GM21529 (cell line): ENCODE data around the gene HIBCH.
A peak's percentile ranks its signal among the peaks of the same experiment; 100 is the strongest.
"Not testable (repeated sequence)": the region's sequence is repeated elsewhere in the genome, so short reads cannot be mapped to it uniquely, and the experiment has no call there.

ENCODE experiments used
- ATAC-seq: cut with Tn5 transposase; IDR thresholded peaks from one replicate; pipeline ENCODE4 v1.9.1; 2021; ENCODE audit not compliant: unreplicated experiment

HIBCH gene

DNA sequence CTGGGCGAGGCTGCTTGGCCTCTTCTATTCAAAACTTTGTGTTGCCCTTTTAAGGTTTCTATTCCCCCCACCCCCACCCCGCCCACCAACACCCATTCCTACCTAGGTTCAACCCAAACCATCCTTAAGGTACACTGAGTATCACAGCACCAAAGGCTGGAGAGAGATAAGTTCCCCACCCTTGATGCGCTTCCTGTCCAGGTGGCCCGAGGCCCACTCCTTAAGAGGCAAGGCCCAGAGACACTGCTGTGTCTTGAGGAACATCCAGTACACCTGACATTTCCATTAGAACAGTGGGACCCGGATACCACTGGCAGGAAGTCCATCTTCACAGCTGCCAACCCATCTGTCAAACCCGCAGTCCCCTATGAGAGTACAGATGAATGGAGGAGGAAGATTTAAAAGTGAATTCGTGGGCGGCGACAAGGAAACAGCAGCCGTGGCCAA lies 23.5 kb upstream of the HIBCH start:
- no peak for ATAC-seq

DNA sequence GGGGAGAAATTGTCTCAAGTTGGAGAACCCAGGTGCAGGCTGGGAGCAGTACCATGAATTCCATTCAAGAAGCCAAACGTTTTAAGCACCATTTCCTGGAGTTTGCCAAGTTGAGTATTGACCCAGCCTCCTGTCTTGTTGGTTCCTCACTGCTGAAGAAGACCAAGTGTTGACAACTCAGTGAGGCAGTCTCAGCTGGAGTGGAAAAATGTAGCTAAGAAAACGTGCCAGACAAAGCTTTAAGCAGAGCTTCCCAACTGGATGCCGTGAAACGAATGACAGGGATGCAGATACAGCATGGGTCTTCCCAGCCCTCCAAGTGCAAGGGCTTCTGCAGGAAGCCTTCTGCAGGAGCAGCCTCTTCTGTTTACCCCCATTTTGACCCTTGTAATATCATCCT lies 23.0 kb upstream of the HIBCH start:
- no peak for ATAC-seq

DNA sequence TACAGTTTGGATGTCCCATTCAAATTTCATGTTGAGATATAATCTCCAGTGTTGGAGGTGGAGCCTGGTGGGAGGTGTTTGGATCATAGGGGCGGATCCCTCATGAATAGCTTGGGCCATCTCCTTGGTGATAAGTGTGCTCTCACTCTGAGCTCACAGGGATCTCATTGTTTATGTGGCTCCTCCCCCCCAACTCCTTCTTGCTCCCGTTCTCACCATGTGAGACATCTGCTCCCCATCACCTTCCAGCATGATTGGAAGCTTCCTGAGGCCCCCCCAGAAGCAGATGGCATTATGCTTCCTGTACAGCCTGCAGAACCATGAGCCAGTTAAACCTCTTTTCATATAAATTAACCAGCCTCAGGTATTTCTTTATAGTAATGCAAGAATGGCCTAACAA lies 20.7 kb upstream of the HIBCH start:
- no peak for ATAC-seq

DNA sequence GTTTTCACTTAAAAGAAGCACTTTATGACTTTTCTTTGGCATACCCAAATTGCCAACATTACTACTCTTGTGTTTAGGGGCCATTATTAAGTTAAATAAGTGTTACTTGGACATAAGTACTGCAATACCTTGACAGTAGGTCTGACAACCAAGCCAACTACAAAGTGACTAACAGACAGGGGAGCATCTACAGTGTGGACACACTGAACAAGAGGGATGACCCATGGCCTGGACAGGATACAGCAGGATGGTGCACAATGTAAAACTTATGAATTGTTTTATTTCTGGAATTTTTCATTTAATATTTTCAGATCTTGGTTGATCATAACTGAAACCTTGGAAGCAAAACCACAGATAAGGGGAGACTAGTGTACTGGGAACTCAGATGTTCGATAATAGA lies 19.8 kb upstream of the HIBCH start:
- ATAC-seq = no peak

DNA sequence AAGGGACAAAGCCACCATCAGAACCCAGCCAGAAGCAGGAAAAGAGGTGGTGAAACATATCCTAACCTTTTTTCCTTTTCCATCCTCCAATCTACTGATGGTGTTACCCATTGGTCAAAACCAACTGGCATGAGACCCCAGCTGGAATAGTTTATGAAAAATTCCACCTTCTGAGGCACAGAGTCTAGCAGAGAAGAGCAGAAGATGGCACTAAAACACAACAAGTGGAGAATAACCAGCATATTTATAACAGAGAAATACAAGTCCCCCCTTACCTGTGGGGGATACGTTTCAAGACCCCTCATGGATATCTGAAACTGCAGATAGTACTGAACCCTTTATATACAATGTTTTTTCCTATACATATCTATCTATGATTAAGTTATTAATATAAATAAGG lies 18.8 kb upstream of the HIBCH start:
- no peak for ATAC-seq

DNA sequence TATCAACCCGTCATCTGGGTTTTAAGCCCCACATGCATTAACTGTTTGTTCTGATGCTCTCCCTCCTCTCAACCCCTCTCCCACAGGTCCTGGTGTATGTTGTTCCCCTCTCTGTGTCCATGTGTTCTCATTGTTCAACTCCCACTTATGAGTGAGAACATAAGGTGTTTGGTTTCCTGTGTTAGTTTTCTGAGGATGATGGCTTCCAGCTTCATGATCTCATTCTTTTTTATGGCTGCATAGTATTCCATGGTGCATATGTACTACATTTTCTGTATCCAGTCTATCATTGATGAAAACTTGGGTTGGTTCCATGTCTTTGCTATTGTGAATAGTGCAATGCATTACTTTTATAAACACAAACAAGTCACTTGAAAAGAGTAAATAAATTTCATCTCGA lies 16.8 kb upstream of the HIBCH start:
- no peak for ATAC-seq

DNA sequence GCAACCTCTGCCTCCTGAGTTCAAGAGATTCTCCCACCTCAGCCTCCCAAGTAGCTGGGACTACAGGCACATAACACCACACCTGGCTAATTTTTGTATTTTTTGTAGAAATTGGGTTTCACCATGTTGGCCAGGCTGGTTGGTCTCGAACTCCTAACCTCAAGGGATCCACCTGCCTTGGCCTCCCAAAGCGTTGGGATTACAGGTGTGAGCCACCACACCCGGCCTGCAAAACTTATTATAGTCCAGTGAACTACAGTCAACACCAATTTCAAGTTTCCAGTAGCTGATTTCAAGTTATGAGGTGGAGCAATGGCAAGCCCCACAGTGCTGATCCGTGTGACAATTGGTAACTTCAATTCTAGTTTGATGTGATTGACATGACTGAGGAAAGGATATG lies 16.0 kb upstream of the HIBCH start:
- not testable (repeated sequence) for ATAC-seq

DNA sequence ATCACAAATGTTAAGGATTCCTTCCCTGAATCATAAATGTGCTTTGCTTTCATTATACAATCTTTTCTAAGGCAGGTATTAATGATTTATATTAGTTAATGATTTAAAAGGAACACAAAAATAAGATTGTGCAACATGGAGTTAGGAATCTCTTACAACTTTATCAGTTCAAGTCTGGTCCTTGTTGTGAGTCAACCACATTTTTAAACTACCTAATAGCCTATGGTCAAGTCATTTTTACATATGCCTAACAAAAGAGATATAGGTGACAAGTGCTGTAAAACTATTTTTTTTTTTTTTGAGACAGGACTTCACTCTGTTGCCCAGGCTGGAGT lies 15.6 kb upstream of the HIBCH start:
- no peak for ATAC-seq

DNA sequence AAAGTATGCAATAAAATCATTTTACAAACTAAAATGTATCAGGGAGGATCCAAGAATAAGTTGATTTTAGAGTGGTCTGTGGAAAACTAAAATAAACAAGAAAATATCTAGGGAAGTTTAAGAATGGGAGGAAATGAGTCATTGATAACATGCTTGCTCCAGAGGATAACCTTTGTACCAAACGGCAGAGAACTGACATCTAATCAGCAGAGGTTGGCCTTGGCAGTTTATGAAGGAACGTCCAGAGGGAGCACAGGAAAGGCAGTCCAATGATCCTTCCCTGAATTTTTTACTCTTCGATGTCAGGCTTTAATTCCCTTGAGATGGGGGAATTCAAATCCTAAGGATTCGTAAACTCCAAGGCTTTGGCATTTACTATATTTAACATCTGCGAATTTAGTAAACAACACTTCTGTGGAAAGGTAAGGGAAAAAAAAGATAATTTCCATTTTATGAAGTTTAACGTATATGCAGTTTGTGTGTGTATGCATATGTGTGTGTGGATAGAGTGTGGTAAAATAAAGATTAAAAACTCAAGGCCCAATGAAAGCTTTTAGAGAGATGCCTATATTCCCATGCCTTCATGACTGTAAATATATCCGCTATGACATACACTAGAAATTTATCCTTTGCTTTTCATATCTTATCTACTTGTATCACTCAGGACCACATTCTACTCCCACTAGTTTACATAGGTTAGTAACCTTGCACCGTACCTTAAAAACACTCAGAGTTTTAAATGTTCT lies 15.0 kb upstream of the HIBCH start:
- no peak for ATAC-seq

DNA sequence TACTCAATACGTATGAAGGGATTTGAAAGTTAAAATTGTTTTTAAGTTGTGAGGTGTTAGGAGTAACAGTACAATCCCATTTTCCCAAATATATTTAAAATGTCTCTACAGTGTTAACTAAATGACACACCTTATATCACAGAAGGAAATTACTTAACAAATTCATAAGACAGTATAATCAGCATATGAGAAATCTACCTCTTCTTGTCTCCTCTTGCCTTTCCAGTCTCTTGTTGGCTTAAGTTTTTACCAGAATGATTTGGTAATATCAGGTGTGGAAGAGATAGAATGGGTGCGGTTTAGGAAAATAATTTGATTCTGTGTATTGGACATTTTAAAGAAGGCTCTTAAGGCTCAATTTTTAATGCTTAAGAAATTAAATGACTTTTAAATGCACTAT lies 14.3 kb upstream of the HIBCH start:
- no peak for ATAC-seq

DNA sequence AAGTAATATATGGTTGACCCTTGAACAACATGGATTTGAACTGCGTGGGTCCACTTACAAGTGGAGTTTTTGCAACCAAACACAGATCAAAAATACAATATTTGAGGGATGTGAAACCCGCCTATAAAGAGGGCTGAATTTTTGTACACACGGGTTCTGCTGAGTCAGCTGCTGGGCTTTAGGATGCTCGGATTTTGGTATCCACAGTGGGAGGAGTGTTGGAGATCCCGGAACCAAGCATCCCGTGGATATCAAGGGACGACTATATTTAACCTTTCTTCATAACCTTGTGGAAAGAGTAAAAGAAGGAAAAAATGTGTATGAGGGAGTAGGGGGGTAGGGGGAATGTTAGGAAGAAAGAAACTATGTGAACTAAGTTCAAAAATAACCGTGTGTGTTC lies 13.8 kb upstream of the HIBCH start:
- ATAC-seq = no peak

DNA sequence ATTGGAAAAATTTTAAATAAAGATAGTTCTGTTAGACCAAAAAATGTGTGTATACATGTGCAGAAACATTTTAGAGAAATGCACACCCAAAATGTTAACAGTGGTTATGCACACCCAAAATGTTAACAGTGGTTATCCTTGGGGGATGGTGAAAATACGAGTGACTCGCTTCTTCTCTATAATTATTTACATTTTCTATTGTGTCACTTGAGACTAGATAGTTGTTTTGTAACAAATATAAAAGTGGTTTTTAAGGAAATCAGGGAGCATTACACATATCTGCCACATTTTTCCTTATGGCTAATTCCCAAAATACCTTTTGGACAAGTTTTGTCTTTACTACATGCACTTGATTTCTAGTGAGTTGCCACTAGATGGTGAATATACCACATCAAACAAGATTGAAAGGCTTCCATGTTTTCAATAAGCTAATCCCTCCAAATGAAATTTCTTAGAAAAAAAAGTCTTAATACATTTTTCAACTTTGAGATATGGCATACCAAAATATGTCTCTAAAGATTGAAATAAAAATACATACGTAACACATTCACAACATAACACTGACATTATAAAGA lies 9.0 kb upstream of the HIBCH start:
- no peak for ATAC-seq

DNA sequence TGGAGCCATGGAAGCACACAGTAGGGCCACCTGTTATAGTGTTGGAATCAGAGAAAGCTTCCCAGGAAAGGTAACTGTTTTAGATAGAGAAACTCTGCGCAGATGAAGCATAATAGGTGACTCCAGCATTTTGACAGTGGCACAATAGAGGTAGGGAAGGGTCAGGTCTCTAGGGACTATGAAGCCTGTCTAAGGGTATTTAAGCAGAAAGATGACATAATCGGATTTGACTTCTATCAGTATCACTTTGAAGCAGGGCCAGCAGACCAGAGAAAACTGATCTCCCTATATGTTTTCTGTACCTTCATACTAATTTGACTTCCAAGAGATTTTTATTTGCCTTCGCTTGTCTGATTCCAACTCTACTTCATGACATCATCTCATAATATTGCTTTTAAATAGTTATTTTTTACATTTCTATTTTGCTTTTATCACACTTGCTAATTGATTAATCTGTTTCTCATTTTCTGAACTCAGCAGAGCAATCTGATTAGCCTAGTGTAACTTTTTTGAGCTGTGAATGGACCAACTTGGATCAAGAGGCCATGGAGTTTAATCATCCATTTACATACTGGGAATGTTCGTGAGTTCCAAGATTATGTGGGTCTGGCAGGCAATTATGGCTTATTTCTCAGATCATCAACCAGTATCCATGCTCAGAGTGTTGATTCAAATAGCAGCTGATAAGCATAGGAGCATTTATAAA lies 8.4 kb upstream of the HIBCH start:
- no peak for ATAC-seq

DNA sequence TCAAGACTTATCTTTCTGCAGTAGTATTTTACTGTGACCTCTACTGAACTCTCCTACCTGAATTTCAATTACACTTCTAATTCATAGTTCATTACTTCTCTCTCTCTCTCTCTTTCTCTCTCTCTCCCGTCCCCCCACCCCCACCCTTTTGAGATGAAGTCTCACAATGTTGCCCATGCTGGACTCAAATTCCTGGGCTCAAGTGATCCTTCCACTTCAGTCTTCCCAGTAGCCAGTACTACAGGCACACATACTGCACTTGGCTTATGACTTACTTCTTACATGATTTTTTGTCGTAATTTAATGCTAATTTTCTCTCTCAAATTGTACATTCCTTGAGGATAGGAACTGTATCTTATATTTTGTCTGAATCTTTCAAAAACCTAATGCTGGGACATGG lies 6.0 kb upstream of the HIBCH start:
- no peak for ATAC-seq

DNA sequence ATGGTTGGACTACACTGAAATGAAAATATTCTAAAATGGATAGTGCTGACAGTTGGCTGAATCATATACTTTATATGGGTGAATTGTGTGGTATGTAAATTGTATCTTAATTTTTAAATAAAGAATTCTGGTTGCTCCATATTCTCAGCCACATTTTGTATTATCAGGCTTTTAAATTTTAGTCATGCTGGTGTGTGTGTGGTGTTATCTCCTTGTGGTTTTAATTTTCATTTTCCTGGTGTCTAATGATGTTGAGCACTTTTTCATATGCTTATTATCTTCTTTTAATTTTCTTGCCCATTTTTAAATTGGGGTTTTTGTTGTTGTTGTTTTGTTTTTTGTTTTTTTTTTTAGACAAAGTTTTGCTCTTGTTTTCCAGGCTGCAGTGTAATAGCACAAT lies 3.8 kb upstream of the HIBCH start:
- ATAC-seq = no peak

DNA sequence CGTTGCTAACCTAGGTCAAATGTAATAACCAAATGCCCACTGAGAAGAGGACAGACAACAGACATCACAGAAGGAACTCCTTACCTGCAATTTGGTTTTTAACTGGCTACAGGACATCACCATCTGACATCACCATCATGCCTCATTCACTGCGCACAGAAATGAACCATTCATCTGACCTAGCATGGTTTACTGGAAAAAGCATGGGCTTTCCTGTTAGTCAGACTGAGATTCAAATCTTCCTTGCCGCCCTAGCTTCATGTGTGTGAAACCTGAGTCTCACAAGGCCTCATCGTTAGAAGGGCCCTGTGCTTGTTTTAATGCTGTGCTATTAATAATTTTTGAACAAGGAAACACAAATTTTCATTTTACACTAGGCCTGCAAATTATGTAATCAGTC lies 1.1 kb upstream of the HIBCH start:
- ATAC-seq = no peak

DNA sequence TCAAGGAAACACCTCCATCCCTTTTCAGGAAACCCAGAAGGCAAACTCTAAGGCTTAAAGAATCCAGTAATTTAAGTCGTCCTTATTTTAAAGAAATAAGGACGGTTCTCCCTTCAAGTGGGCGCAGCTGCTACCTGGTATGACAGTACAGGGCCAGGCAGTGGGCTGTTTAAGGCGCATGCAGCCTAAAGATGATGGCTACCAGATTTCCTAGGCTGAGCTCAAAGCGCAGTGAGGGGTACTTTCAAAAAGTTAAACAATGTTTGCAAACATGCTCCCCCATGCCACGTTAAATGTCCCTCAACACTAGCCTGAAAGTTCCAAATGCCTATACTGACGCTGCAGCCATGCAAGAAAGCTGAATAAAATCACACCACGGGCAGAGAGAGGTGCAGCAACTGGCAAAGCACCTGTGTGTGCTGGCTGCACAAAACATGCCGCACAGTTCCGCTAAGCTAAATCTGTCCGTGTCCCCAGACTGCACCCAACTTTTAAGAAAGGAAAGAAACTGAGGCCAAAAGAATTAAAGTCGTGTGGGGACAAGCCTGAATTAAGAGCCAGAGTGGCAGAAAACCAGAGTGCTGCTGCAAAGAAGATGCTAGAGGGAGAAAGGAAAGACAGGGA lies 583 bp downstream of the HIBCH start:
- peak; percentile 29 for ATAC-seq

DNA sequence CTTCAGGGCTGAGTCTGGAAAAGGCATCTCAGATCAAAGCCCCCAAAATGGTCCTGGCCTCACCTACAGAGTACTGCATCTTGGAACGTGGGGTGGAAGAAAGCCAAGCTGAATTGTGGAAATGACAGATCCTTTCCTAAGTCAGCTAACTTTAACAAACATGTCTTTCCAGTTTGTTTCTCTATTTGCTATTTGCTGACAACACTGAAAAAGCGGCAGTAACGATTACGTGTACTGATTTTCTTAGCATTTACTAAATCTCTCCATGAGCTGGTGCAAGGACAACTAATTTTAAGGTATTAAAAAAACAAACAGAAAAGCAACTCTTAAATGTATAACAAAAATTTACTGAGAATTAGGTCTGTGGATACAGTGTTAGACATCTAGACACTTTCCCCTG lies 1.1 kb downstream of the HIBCH start:
- ATAC-seq = no peak

DNA sequence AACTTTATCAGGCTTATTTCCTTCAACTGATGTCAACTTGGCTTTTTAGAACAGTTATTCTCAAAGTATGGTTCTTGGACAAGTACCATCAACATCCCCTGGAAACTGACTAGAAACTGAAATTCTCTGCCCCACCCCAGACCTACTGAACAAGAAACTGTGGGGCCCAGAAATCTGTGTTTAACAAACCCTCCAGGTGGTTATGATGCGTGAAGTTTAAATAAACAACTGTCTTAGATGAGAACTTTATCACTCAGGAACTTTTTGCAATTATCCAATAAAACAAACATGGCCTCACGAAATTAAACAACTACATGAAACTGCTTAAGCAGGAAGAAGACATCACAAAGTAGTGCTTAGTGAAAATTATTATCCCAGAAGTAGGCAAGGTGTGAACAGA lies 4.4 kb downstream of the HIBCH start:
- ATAC-seq = no peak

DNA sequence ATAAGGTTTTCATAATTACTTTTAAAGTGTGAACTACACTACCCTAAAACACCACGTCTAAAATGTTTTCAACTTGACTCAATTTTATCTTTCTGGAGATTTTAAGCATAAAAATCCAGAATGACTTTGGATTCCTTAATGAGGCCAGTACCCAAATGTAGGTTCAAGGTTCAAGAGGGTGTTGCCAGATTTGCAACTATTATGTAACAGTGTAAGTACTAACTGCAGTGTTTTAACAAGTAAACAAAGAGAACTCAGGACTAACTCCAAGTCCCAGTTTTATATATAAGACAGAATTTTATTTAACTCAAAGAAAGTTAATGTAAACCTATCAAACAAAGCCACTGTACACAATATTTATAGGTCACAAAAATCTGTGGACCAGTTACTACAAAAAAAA lies 5.7 kb downstream of the HIBCH start:
- ATAC-seq = no peak

DNA sequence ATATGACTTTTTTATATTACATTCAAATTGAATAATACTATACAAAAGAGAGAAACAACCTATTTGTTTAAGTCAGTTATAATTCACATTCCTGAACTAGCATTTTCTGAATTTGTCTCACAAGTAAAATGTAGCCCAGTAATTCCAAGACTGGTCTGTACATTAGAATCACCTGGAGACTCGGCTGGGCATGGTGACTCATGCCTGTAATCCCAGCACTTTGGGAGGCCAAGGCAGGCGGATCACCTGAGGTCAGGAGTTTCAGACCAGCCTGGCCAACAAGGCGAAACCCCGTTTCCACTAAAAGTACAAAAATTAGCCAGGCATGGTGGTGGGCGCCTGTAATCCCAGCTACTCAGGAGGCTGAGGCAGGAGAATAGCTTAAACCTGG lies 7.0 kb downstream of the HIBCH start:
- ATAC-seq = not testable (repeated sequence)
